Stomach (tissue), 9 donors: ENCODE results near the gene CECR2. TPM values are rescaled to one million over a fixed set of nuclear protein-coding genes. Genes with fewer than 3 reads are reported as not detected.

Experiments used
- DNase-seq, 2 donors: peaks; one replicate each; pipeline versions ENCODE4 v3.0.0 to v3.0.0-alpha.2; 2013 to 2019
- H3K27ac ChIP-seq, 5 donors: fragments of 200-600 bp in 4 of 5; sonication (generic) in 4 of 5; one replicate each; pipeline ENCODE4 v1.5.1; 2013 to 2019; ENCODE audit warnings: mild to moderate bottlenecking in 1 of 5, moderate library complexity in 1 of 5
- H3K27me3 ChIP-seq, 3 donors: fragments of 200-600 bp; sonication (generic); one replicate each; pipeline ENCODE4 v1.5.1; 2017 to 2019; ENCODE audit warnings: mixed run types in 1 of 3
- H3K36me3 ChIP-seq, 4 donors: fragments of 200-600 bp; sonication (generic); 1 replicate in 3 of 4; 2 replicates in 1 of 4; pipeline ENCODE4 v1.5.1; 2016 to 2019
- H3K4me1 ChIP-seq, 4 donors: fragments of 200-600 bp; sonication (generic); one replicate each; pipeline ENCODE4 v1.5.1; 2016 to 2019
- H3K4me3 ChIP-seq, 4 donors: fragments of 200-600 bp; sonication (generic) in 3 of 4; one replicate each; pipeline ENCODE4 v1.5.1; 2016 to 2019; ENCODE audit warnings: mild to moderate bottlenecking in 1 of 4
- H3K9me3 ChIP-seq, 4 donors: fragments of 200-600 bp; sonication (generic); one replicate each; pipeline ENCODE4 v1.5.1; 2016 to 2019
- EP300 ChIP-seq: sonication (generic); formaldehyde crosslinking; IDR thresholded peaks from one replicate; pipeline ENCODE4 v1.6.1; 2017; ENCODE audit warnings: antibody characterized with exemption
- POLR2A ChIP-seq, 4 donors: fragments of 450-650 bp; IDR thresholded peaks; one replicate each; pipeline ENCODE4 v1.6.1; 2016; ENCODE audit warnings: antibody characterized with exemption in 4 of 4, control low read depth in 2 of 4, mild to moderate bottlenecking in 1 of 4, moderate library complexity in 1 of 4
- POLR2AphosphoS5 ChIP-seq, 3 donors: sonication (generic); formaldehyde crosslinking; IDR thresholded peaks; one replicate each; pipeline ENCODE4 v1.6.1; 2016; ENCODE audit warnings: antibody characterized with exemption in 3 of 3
- WGBS, 5 donors: extraction: QIAGEN DNeasy Blood & Tissue Kit in 3 of 5; methylation state at CpG; one replicate each; pipeline versions ENCODE4 v1.1.5 to v1.1.7; 2013 to 2018; 5-methylcytosine and 5-hydroxymethylcytosine counted together
- intact Hi-C: fragments of 100-400 bp; cut with DNase I; formaldehyde crosslinking; loops from one replicate; pipeline ENCODE4 v1.15.1; 2023; ENCODE audit warnings: low total_unique reads
- polyA plus RNA-seq, 3 donors: library from polyadenylated mRNA; stranded (reverse); fragments of 200-250 nt; gene quantifications; one replicate each; pipeline ENCODE4 v1.2.3, GENCODE V29; 2013
- total RNA-seq, 5 donors: library from RNA; depleted of rRNA; stranded (reverse); fragments of >200 nt; gene quantifications; one replicate each; pipeline versions ENCODE4 v1.1.0 to v1.2.3, GENCODE V29; 2014 to 2016
- TF ChIP-seq, protein P1 (sequence below), 7 experiments: fragments of 450-650 bp in 4 of 7; fragments of 200-600 bp in 3 of 7; sonication (generic) in 3 of 7; IDR thresholded peaks; one replicate each; pipeline ENCODE4 v1.5.1; 2016 to 2019; ENCODE audit warnings: antibody characterized with exemption in 7 of 7, control low read depth in 2 of 7, mild to moderate bottlenecking in 1 of 7
- donor health status: healthy with polysubstance abuse.
- donor health status: Bipolar disorder and iron deficiency.
- donor health status: healthy.

CECR2 gene
- total and polyA plus RNA-seq, 8 donors, result 0.13 to 3.1 (median 0.44) TPM; not detected in 1

DNA sequence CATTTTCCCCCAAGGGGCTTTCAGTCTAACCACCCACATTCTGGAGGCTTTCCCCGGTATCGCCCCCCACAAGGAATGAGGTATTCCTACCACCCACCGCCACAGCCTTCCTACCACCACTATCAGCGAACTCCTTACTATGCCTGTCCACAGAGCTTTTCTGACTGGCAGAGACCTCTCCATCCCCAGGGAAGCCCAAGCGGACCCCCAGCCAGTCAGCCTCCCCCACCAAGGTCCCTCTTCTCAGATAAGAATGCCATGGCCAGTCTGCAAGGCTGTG lies 179.4 kb downstream of the CECR2 start:
- H3K27ac ChIP-seq, result no peak overlapping the region
- intact Hi-C loops, result no loop called here
- 87 to 98% (median 89%) methylated on average over 5 of the region's 5 CpGs for WGBS, 5 donors
- no peaks in the 10 kb centered on the region for H3K27me3 ChIP-seq
- no peak overlapping the region for H3K4me3 ChIP-seq
- peaks cover 0 to 9% (median 2%) of the 10 kb centered on the region in 4 donors for H3K36me3 ChIP-seq
- no peak for TF ChIP-seq EP300
- TF ChIP-seq, protein P1, sequence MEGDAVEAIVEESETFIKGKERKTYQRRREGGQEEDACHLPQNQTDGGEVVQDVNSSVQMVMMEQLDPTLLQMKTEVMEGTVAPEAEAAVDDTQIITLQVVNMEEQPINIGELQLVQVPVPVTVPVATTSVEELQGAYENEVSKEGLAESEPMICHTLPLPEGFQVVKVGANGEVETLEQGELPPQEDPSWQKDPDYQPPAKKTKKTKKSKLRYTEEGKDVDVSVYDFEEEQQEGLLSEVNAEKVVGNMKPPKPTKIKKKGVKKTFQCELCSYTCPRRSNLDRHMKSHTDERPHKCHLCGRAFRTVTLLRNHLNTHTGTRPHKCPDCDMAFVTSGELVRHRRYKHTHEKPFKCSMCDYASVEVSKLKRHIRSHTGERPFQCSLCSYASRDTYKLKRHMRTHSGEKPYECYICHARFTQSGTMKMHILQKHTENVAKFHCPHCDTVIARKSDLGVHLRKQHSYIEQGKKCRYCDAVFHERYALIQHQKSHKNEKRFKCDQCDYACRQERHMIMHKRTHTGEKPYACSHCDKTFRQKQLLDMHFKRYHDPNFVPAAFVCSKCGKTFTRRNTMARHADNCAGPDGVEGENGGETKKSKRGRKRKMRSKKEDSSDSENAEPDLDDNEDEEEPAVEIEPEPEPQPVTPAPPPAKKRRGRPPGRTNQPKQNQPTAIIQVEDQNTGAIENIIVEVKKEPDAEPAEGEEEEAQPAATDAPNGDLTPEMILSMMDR (IDR thresholded peaks at IDR 0.05), result no peak
- TF ChIP-seq POLR2AphosphoS5 (IDR thresholded peaks at IDR 0.05), result no peak
- no peak for TF ChIP-seq POLR2A (IDR thresholded peaks at IDR 0.05)
- H3K9me3 ChIP-seq, result no peaks in the 10 kb centered on the region
- no peak for DNase-seq
- no peaks in the 10 kb centered on the region for H3K4me1 ChIP-seq

DNA sequence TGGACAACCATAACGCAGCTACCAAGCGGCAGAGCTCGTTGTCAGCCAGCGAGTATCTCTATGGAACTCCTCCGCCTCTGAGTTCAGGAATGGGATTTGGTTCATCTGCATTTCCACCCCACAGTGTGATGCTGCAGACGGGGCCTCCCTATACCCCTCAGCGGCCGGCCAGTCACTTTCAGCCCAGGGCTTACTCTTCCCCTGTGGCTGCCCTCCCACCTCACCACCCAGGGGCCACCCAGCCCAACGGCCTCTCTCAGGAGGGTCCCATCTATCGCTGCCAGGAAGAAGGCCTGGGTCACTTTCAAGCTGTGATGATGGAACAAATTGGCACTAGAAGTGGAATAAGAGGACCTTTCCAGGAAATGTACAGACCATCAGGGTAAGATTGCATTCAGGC lies 179.9 kb downstream of the CECR2 start:
- intact Hi-C loops, result no loop called here
- no peak for DNase-seq
- Histone ChIP-seq H3K4me3 (no peak overlapping the region), H3K36me3 (peaks cover 0 to 9% (median 2%) of the 10 kb centered on the region in 4 donors), H3K27ac (no peak overlapping the region), H3K9me3 (no peaks in the 10 kb centered on the region), H3K27me3 (no peaks in the 10 kb centered on the region), H3K4me1 (no peaks in the 10 kb centered on the region)
- 84 to 95% (median 90%) methylated on average over 10 of the region's 10 CpGs for WGBS, 5 donors
- TF ChIP-seq, protein P1 (IDR thresholded peaks at IDR 0.05), result no peak
- TF ChIP-seq EP300 (no peak), POLR2A (IDR thresholded peaks at IDR 0.05) (no peak), POLR2AphosphoS5 (IDR thresholded peaks at IDR 0.05) (no peak)

DNA sequence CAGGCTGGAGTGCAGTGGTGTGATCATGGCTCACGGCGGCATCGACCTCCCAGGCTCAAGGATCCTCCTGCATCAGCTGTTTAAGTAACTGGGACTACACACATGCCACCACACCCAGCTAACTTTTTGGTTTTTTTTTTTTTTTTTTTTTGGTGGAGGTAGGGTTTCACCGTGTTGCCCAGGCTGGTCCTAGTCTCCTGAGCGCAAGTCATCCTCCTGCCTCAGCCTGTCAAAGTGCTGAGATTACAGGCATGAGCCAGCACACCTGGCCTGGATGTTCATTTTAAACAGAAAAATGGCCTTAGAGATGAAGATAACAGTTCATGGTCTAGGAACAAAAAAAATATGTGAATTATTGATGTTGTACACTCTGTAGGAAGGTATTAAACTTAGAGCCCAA lies 180.4 kb downstream of the CECR2 start:
- Histone ChIP-seq H3K27me3 (no peaks in the 10 kb centered on the region), H3K4me3 (no peak overlapping the region), H3K9me3 (no peaks in the 10 kb centered on the region), H3K27ac (no peak overlapping the region), H3K4me1 (no peaks in the 10 kb centered on the region), H3K36me3 (peaks cover 0 to 9% (median 2%) of the 10 kb centered on the region in 4 donors)
- TF ChIP-seq, protein P1 (IDR thresholded peaks at IDR 0.05), result no peak
- TF ChIP-seq POLR2AphosphoS5 (IDR thresholded peaks at IDR 0.05) (no peak), POLR2A (IDR thresholded peaks at IDR 0.05) (no peak), EP300 (no peak)
- intact Hi-C loops, result loop anchor here (10.0 kb wide), 1 partner anchor 195 kb away; no protein-coding TSS in a partner anchor
- WGBS, 5 donors, result 77 to 87% (median 80%) methylated on average over 5 of the region's 5 CpGs
- no peak for DNase-seq

DNA sequence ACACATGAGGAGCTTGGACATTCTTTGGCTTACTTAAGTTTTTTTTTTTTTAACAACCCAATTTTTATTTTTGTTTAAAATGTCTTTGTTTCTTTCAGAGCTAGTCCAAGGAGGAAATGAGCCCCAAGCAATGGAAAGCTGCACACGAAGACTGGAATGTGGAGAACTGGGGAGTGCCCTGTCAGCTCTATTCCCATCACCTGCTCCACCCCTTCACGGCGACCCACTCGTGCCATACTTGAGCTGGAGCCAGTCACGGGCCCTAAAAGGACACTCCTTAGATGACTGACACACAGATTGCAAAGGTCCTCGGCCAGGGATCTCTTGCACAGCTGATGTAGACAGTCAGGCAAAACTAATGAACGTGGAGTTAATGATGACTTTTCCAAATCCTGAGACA lies 183.5 kb downstream of the CECR2 start:
- no peak overlapping the region for H3K27ac ChIP-seq
- no peak for DNase-seq
- peaks cover 0 to 9% (median 2%) of the 10 kb centered on the region in 4 donors for H3K36me3 ChIP-seq
- 51 to 77% (median 59%) methylated on average over 7 of the region's 7 CpGs for WGBS, 5 donors
- TF ChIP-seq, protein P1 (IDR thresholded peaks at IDR 0.05), result no peak
- TF ChIP-seq EP300, result no peak
- TF ChIP-seq POLR2AphosphoS5 (IDR thresholded peaks at IDR 0.05), result no peak
- no peak for TF ChIP-seq POLR2A (IDR thresholded peaks at IDR 0.05)
- H3K4me1 ChIP-seq, result no peaks in the 10 kb centered on the region
- no peaks in the 10 kb centered on the region for H3K27me3 ChIP-seq
- no peak overlapping the region for H3K4me3 ChIP-seq
- no peaks in the 10 kb centered on the region for H3K9me3 ChIP-seq
- intact Hi-C loops, result loop anchor here (10.0 kb wide), 1 partner anchor 192 kb away; no protein-coding TSS in a partner anchor
